Measurements from ENCODE around the gene MAN1A2.

The MAN1A2 gene

GRCh38 chr1:117341123-117341522 lies 26.1 kb upstream of the MAN1A2 start:
- Histone ChIP-seq H3K9me3 (ENCODE audit: control insufficient read depth, insufficient read depth, low read depth, low read length) (no peaks in the 10 kb centered on the region), H3K4me3 (ENCODE audit: low read depth, low read length) (no peak overlapping the region), H3K36me3 (ENCODE audit: control insufficient read depth in 2 of 2, insufficient read depth in 1 of 2, low read length in 2 of 2) (no peaks in the 10 kb centered on the region), H3K27ac (ENCODE audit: extremely low read depth, low read depth, low read length) (no peak overlapping the region), H3K4me1 (ENCODE audit: control insufficient read depth, insufficient read depth, low read length) (peaks cover 7% of the 10 kb centered on the region; the same call in 1 of the 2 replicates)
- peak; percentile 46; the same call in 1 of the 2 replicates for TF ChIP-seq ZBTB20 (tag by site-specific recombination; IDR thresholded peaks at IDR 0.05)
- peak; percentile 31; the same call in 1 of the 2 replicates for TF ChIP-seq TRIM28 (IDR thresholded peaks at IDR 0.05; ENCODE audit: borderline replicate concordance, low read length)
- no peak for TF ChIP-seq ZNF366 (tag by site-specific recombination; conservative IDR thresholded peaks at IDR 0.05)
- TF ChIP-seq ZNF792 (tag by site-specific recombination; IDR thresholded peaks at IDR 0.05) = peak; percentile 52; the same call in 1 of the 2 replicates
- no peak for TF ChIP-seq ZNF391 (tag by site-specific recombination; IDR thresholded peaks at IDR 0.05; ENCODE audit: borderline replicate concordance, low read depth)
- no peak for TF ChIP-seq ZNF501 (tag by site-specific recombination; IDR thresholded peaks at IDR 0.05)
- TF ChIP-seq ZNF132 (tag by site-specific recombination; IDR thresholded peaks at IDR 0.05; ENCODE audit: borderline replicate concordance) = no peak
- no peak for TF ChIP-seq ZNF16 (tag by site-specific recombination; IDR thresholded peaks at IDR 0.05; ENCODE audit: low read depth)
- no peak for TF ChIP-seq ZNF24 (tag by site-specific recombination; IDR thresholded peaks at IDR 0.05)
- no peak for TF ChIP-seq ZBTB1 (tag by site-specific recombination; IDR thresholded peaks at IDR 0.05)
- TF ChIP-seq KLF1 (tag by site-specific recombination; IDR thresholded peaks at IDR 0.05) = no peak
- TF ChIP-seq, protein P1, sequence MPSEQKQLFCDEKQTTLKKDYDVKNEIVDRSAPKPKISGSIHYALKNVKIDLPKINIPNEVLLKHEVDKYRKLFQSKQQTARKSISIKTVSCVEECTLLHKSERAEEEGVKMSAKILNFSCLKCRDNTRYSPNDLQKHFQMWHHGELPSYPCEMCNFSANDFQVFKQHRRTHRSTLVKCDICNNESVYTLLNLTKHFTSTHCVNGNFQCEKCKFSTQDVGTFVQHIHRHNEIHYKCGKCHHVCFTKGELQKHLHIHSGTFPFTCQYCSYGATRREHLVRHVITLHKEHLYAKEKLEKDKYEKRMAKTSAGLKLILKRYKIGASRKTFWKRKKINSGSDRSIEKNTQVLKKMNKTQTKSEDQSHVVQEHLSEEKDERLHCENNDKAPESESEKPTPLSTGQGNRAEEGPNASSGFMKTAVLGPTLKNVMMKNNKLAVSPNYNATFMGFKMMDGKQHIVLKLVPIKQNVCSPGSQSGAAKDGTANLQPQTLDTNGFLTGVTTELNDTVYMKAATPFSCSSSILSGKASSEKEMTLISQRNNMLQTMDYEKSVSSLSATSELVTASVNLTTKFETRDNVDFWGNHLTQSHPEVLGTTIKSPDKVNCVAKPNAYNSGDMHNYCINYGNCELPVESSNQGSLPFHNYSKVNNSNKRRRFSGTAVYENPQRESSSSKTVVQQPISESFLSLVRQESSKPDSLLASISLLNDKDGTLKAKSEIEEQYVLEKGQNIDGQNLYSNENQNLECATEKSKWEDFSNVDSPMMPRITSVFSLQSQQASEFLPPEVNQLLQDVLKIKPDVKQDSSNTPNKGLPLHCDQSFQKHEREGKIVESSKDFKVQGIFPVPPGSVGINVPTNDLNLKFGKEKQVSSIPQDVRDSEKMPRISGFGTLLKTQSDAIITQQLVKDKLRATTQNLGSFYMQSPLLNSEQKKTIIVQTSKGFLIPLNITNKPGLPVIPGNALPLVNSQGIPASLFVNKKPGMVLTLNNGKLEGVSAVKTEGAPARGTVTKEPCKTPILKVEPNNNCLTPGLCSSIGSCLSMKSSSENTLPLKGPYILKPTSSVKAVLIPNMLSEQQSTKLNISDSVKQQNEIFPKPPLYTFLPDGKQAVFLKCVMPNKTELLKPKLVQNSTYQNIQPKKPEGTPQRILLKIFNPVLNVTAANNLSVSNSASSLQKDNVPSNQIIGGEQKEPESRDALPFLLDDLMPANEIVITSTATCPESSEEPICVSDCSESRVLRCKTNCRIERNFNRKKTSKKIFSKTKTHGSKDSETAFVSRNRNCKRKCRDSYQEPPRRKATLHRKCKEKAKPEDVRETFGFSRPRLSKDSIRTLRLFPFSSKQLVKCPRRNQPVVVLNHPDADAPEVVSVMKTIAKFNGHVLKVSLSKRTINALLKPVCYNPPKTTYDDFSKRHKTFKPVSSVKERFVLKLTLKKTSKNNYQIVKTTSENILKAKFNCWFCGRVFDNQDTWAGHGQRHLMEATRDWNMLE (tag by site-specific recombination; conservative IDR thresholded peaks at IDR 0.05; ENCODE audit: low read depth) = peak; percentile 40; the same call in 1 of the 2 replicates
- TF ChIP-seq GFI1B (tag by site-specific recombination; IDR thresholded peaks at IDR 0.05) = no peak
- ChIA-PET CTCF (interaction anchor here (0.7 kb wide), 1 partner anchor 440 kb away, joined by 3 read pairs; no protein-coding TSS in a partner anchor), POLR2A (no interaction called here)

- no peak overlapping the region for H3K4me3 ChIP-seq (ENCODE audit: low read depth, low read length)
- POLR2A ChIA-PET = no interaction called here
- H3K36me3 ChIP-seq (ENCODE audit: control insufficient read depth in 2 of 2, insufficient read depth in 1 of 2, low read length in 2 of 2) = no peaks in the 10 kb centered on the region
- H3K27ac ChIP-seq (ENCODE audit: extremely low read depth, low read depth, low read length) = no peak overlapping the region
- no peak for TF ChIP-seq ZNF174 (tag by site-specific recombination; IDR thresholded peaks at IDR 0.05)
- no peak for TF ChIP-seq ZNF660 (tag by site-specific recombination; IDR thresholded peaks at IDR 0.05)
- peak; percentile 11; the same call in 1 of the 2 replicates for TF ChIP-seq ZNF335 (tag by site-specific recombination; conservative IDR thresholded peaks at IDR 0.05)
- no peak for TF ChIP-seq ZNF114 (tag by site-specific recombination; IDR thresholded peaks at IDR 0.05)
- no peaks in the 10 kb centered on the region for H3K9me3 ChIP-seq (ENCODE audit: control insufficient read depth, insufficient read depth, low read depth, low read length)
- CTCF ChIA-PET = interaction anchor here (0.8 to 1.2 kb wide), 6 partner anchors 16 to 171 kb away, joined by 3 to 4 read pairs (median 4); no protein-coding TSS in a partner anchor
- H3K4me1 ChIP-seq (ENCODE audit: control insufficient read depth, insufficient read depth, low read length) = peaks cover 7% of the 10 kb centered on the region; the same call in 1 of the 2 replicates
Measured at GRCh38 chr1:117342397-117342796, 24.9 kb upstream of the MAN1A2 start.

- POLR2A ChIA-PET = no interaction called here
Measured at GRCh38 chr1:117346206-117346928, 20.9 kb upstream of the MAN1A2 start.

More at GRCh38 chr1:117346206-117346928, 20.9 kb upstream of the MAN1A2 start:
- Histone ChIP-seq H3K4me1 (ENCODE audit: control insufficient read depth, insufficient read depth, low read length) (no peaks in the 10 kb centered on the region), H3K9me3 (ENCODE audit: control insufficient read depth, insufficient read depth, low read depth, low read length) (no peaks in the 10 kb centered on the region), H3K27ac (ENCODE audit: extremely low read depth, low read depth, low read length) (no peak overlapping the region), H3K4me3 (ENCODE audit: low read depth, low read length) (no peak overlapping the region), H3K36me3 (ENCODE audit: control insufficient read depth in 2 of 2, insufficient read depth in 1 of 2, low read length in 2 of 2) (no peaks in the 10 kb centered on the region)
- CTCF ChIA-PET = interaction anchor here (0.7 kb wide), 1 partner anchor 62 kb away, joined by 4 read pairs; no protein-coding TSS in a partner anchor
- TF ChIP-seq EGR2 (tag by site-specific recombination; IDR thresholded peaks at IDR 0.05; ENCODE audit: low read depth) = peak; percentile 93
- 0 out of 2 replicates have a peak, but pooled peaks have one; percentile 19 for TF ChIP-seq GFI1B (tag by site-specific recombination; IDR thresholded peaks at IDR 0.05)
- TF ChIP-seq ZNF398 (tag by site-specific recombination; IDR thresholded peaks at IDR 0.05) = no peak
- no peak for TF ChIP-seq ZNF701 (tag by site-specific recombination; IDR thresholded peaks at IDR 0.05)
- peak; percentile 74 for TF ChIP-seq ZIC2 (tag by site-specific recombination; IDR thresholded peaks at IDR 0.05)
- peak; percentile 85 for TF ChIP-seq GLIS1 (tag by site-specific recombination; IDR thresholded peaks at IDR 0.05)
- TF ChIP-seq FEZF1 (tag by site-specific recombination; IDR thresholded peaks at IDR 0.05) = 0 out of 2 replicates have a peak, but pooled peaks have one; percentile 24
- peak; percentile 92 for TF ChIP-seq ZFHX2 (tag by site-specific recombination; conservative IDR thresholded peaks at IDR 0.05)
- TF ChIP-seq ZNF146 (tag by site-specific recombination; IDR thresholded peaks at IDR 0.05) = no peak
- no peak for TF ChIP-seq ZNF792 (tag by site-specific recombination; IDR thresholded peaks at IDR 0.05)
- TF ChIP-seq SCRT2 (tag by site-specific recombination; IDR thresholded peaks at IDR 0.05) = no peak
